Measurements from ENCODE around the gene BLOC1S2. TPM values are rescaled to one million over a fixed set of nuclear protein-coding genes. Genes with fewer than 3 reads are reported as not detected.
"Not testable (repeated sequence)": the region's sequence is repeated elsewhere in the genome, so short reads cannot be mapped to it uniquely, and the experiment has no call there.

The BLOC1S2 gene
- total and polyA plus RNA-seq, 2 experiments from 2014 or later: 69.0 to 72.8 TPM

DNA sequence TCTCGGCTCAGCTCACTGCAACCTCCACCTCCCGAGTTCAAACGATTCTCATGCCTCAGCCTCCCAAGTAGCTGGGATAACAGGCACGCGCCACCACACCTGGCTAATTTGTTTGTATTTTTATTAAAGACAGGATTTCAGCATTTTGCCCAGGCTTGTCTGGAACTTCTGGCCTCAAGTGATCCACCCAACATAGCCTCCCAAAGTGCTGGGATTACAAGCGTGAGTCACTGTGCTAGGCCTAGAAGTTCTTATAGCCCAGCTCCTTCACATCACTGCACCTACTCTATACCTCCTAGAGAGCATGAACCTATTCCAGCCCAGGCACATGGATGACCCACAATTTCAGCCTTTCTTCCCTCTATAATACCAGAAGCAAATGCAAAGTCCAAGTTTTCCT, 1.3 kb upstream of the BLOC1S2 start:
- DNase-seq (ENCODE audit: low spot score) (no peak), ATAC-seq (no peak)
- Histone ChIP-seq H3K36me3 (ENCODE audit: insufficient read depth) (no peaks in the 10 kb centered on the region; the same call in 1 of the 2 replicates), H3K27ac (ENCODE audit: low read depth) (no peak overlapping the region), H3K27me3 (ENCODE audit: insufficient read depth) (no peaks in the 10 kb centered on the region), H3K4me1 (ENCODE audit: insufficient read depth) (peaks cover 18% of the 10 kb centered on the region), H3K79me2 (replicated peaks; ENCODE audit: insufficient read depth) (peaks cover 33% of the 10 kb centered on the region), H3F3A (replicated peaks; ENCODE audit: low read depth) (0 out of 2 replicates have a peak, but pooled peaks cover 5% of the 10 kb centered on the region), H4K20me1 (replicated peaks; ENCODE audit: insufficient read depth) (no peaks in the 10 kb centered on the region; the same call in 1 of the 2 replicates), H3K9me2 (ENCODE audit: insufficient read depth) (no peaks in the 10 kb centered on the region), H3K4me3 (no peak overlapping the region), H2AFZ (no peak overlapping the region), H3K4me2 (no peak overlapping the region)
- peaks cover 8% of the 10 kb centered on the region for H3K36me3 Mint-ChIP-seq (ENCODE audit: low read depth)
- no peaks in the 10 kb centered on the region; the same call in 2 of the 3 replicates for H3K9me3 Mint-ChIP-seq
- no peak overlapping the region; the same call in 2 of the 3 replicates for H3K4me3 Mint-ChIP-seq
- H3K4me1 Mint-ChIP-seq: peaks cover 23% of the 10 kb centered on the region
- peaks cover 15% of the 10 kb centered on the region for H3K27me3 Mint-ChIP-seq (ENCODE audit: insufficient read depth, low read depth, poor library complexity)
- no peak overlapping the region for H3K27ac Mint-ChIP-seq
- TF ChIP-seq, protein P1, sequence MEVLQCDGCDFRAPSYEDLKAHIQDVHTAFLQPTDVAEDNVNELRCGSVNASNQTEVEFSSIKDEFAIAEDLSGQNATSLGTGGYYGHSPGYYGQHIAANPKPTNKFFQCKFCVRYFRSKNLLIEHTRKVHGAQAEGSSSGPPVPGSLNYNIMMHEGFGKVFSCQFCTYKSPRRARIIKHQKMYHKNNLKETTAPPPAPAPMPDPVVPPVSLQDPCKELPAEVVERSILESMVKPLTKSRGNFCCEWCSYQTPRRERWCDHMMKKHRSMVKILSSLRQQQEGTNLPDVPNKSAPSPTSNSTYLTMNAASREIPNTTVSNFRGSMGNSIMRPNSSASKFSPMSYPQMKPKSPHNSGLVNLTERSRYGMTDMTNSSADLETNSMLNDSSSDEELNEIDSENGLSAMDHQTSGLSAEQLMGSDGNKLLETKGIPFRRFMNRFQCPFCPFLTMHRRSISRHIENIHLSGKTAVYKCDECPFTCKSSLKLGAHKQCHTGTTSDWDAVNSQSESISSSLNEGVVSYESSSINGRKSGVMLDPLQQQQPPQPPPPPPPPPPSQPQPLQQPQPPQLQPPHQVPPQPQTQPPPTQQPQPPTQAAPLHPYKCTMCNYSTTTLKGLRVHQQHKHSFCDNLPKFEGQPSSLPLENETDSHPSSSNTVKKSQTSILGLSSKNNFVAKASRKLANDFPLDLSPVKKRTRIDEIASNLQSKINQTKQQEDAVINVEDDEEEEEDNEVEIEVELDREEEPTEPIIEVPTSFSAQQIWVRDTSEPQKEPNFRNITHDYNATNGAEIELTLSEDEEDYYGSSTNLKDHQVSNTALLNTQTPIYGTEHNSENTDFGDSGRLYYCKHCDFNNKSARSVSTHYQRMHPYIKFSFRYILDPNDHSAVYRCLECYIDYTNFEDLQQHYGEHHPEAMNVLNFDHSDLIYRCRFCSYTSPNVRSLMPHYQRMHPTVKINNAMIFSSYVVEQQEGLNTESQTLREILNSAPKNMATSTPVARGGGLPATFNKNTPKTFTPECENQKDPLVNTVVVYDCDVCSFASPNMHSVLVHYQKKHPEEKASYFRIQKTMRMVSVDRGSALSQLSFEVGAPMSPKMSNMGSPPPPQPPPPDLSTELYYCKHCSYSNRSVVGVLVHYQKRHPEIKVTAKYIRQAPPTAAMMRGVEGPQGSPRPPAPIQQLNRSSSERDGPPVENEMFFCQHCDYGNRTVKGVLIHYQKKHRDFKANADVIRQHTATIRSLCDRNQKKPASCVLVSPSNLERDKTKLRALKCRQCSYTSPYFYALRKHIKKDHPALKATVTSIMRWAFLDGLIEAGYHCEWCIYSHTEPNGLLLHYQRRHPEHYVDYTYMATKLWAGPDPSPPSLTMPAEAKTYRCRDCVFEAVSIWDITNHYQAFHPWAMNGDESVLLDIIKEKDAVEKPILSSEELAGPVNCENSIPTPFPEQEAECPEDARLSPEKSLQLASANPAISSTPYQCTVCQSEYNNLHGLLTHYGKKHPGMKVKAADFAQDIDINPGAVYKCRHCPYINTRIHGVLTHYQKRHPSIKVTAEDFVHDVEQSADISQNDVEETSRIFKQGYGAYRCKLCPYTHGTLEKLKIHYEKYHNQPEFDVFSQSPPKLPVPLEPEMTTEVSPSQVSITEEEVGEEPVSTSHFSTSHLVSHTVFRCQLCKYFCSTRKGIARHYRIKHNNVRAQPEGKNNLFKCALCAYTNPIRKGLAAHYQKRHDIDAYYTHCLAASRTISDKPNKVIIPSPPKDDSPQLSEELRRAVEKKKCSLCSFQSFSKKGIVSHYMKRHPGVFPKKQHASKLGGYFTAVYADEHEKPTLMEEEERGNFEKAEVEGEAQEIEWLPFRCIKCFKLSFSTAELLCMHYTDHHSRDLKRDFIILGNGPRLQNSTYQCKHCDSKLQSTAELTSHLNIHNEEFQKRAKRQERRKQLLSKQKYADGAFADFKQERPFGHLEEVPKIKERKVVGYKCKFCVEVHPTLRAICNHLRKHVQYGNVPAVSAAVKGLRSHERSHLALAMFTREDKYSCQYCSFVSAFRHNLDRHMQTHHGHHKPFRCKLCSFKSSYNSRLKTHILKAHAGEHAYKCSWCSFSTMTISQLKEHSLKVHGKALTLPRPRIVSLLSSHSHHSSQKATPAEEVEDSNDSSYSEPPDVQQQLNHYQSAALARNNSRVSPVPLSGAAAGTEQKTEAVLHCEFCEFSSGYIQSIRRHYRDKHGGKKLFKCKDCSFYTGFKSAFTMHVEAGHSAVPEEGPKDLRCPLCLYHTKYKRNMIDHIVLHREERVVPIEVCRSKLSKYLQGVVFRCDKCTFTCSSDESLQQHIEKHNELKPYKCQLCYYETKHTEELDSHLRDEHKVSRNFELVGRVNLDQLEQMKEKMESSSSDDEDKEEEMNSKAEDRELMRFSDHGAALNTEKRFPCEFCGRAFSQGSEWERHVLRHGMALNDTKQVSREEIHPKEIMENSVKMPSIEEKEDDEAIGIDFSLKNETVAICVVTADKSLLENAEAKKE (CRISPR knock-in tag; IDR thresholded peaks at IDR 0.05): no peak
- TF ChIP-seq, protein P2, sequence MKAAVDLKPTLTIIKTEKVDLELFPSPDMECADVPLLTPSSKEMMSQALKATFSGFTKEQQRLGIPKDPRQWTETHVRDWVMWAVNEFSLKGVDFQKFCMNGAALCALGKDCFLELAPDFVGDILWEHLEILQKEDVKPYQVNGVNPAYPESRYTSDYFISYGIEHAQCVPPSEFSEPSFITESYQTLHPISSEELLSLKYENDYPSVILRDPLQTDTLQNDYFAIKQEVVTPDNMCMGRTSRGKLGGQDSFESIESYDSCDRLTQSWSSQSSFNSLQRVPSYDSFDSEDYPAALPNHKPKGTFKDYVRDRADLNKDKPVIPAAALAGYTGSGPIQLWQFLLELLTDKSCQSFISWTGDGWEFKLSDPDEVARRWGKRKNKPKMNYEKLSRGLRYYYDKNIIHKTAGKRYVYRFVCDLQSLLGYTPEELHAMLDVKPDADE (IDR thresholded peaks at IDR 0.05): no peak
- TF ChIP-seq POLR2AphosphoS5 (IDR thresholded peaks at IDR 0.05; ENCODE audit: low read depth) (no peak), ZNF114 (CRISPR knock-in tag; IDR thresholded peaks at IDR 0.05) (no peak)

DNA sequence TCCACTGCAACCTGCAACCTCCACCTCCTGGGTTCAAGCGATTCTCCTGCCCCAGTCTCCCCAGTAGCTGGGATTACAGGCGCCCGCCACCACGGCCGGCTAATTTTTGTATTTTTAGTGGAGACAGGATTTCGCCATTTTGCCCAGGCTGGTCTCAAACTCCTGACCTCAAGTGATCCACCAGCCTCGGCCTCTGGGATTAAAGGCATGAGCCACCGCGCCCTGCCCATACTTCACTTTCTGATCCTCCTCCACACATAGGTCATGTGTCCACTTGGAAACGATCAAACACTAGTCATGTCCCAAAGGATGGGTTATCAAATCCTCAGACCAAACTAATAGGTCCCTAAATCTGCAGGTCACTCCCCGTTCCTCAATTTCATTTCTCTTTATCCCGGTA, 1.2 kb downstream of the BLOC1S2 start:
- peaks cover 14% of the 10 kb centered on the region for H3K4me1 Mint-ChIP-seq
- H3F3A ChIP-seq (replicated peaks; ENCODE audit: low read depth); H4K20me1 ChIP-seq (replicated peaks; ENCODE audit: insufficient read depth); H3K36me3 ChIP-seq (ENCODE audit: insufficient read depth); DNase-seq (ENCODE audit: low spot score); H3K9me2 ChIP-seq (ENCODE audit: insufficient read depth); H3K27me3 ChIP-seq (ENCODE audit: insufficient read depth); ATAC-seq; H3K9me3 Mint-ChIP-seq; H2AFZ ChIP-seq: not testable (repeated sequence)
- peaks cover 15% of the 10 kb centered on the region for H3K27me3 Mint-ChIP-seq (ENCODE audit: insufficient read depth, low read depth, poor library complexity)
- H3K27ac Mint-ChIP-seq: peak overlapping the region; percentile 96
- H3K79me2 ChIP-seq (replicated peaks; ENCODE audit: insufficient read depth): peaks cover 52% of the 10 kb centered on the region
- H3K4me1 ChIP-seq (ENCODE audit: insufficient read depth): peaks cover 14% of the 10 kb centered on the region
- H3K27ac ChIP-seq (ENCODE audit: low read depth): peak overlapping the region; percentile 89; the same call in 1 of the 2 replicates
- peaks cover 17% of the 10 kb centered on the region for H3K36me3 Mint-ChIP-seq (ENCODE audit: low read depth)
- H3K4me3 Mint-ChIP-seq: peak overlapping the region; percentile 98
- peak overlapping the region; percentile 100 for H3K4me3 ChIP-seq
- H3K4me2 ChIP-seq: peak overlapping the region; percentile 90

All from GM23338 (cell line).